MM.1S (cell line): Measurements from ENCODE around the gene ANKHD1.

Source experiments
- DNase-seq: peaks from one replicate; pipeline ENCODE4 v3.0.0-alpha.2; 2015
- H2AFZ ChIP-seq: fragments of 300-600 bp; sonication (generic); 2 replicates; pipeline ENCODE4 v1.6.0; 2016; ENCODE audit warnings: antibody characterized with exemption, low read length
- H3F3A ChIP-seq: fragments of 300-600 bp; sonication (generic); 2 replicates; pipeline ENCODE4 v1.6.1; 2016; ENCODE audit warnings: mild to moderate bottlenecking, antibody characterized with exemption, low read length, moderate library complexity, mixed read lengths; ENCODE audit not compliant: insufficient read depth
- H3K27ac ChIP-seq: fragments of 300-600 bp; sonication (generic); 2 replicates; pipeline ENCODE4 v1.5.1; 2016; ENCODE audit warnings: mild to moderate bottlenecking, low read length
- H3K27me3 ChIP-seq: fragments of 300-600 bp; sonication (generic); replicated peaks from 2 replicates; pipeline ENCODE4 v1.6.0; 2016; ENCODE audit warnings: low read length; ENCODE audit not compliant: insufficient read depth
- H3K36me3 ChIP-seq: fragments of 300-600 bp; sonication (generic); replicated peaks from 2 replicates; pipeline ENCODE4 v1.6.1; 2016; ENCODE audit warnings: mild to moderate bottlenecking, low read length, mixed read lengths; ENCODE audit not compliant: insufficient read depth
- H3K4me1 ChIP-seq: fragments of 300-600 bp; sonication (generic); 2 replicates; pipeline ENCODE4 v1.6.1; 2016; ENCODE audit warnings: low read length, mixed read lengths
- H3K4me2 ChIP-seq: fragments of 300-600 bp; sonication (generic); 2 replicates; pipeline ENCODE4 v1.6.0; 2016; ENCODE audit warnings: low read depth, low read length
- H3K4me3 ChIP-seq: fragments of 300-600 bp; sonication (generic); 2 replicates; pipeline ENCODE4 v1.5.1; 2016; ENCODE audit warnings: low read length, mixed read lengths
- H3K79me2 ChIP-seq: fragments of 300-600 bp; sonication (generic); 2 replicates; pipeline ENCODE4 v1.6.1; 2016; ENCODE audit warnings: mixed run types, low read length, mixed read lengths
- H3K9ac ChIP-seq: fragments of 300-600 bp; sonication (generic); 2 replicates; pipeline ENCODE4 v1.6.1; 2016; ENCODE audit warnings: low read length, mixed read lengths
- H3K9me2 ChIP-seq: fragments of 300-600 bp; sonication (generic); replicated peaks from 2 replicates; pipeline ENCODE4 v1.6.1; 2016; ENCODE audit warnings: mild to moderate bottlenecking, low read length, mixed read lengths; ENCODE audit not compliant: insufficient read depth
- H3K9me3 ChIP-seq: fragments of 300-600 bp; sonication (generic); replicated peaks from 2 replicates; pipeline ENCODE4 v1.6.1; 2016; ENCODE audit warnings: mild to moderate bottlenecking, low read length, mixed read lengths; ENCODE audit not compliant: insufficient read depth
- H4K20me1 ChIP-seq: fragments of 300-600 bp; sonication (generic); 2 replicates; pipeline ENCODE4 v1.6.1; 2016; ENCODE audit warnings: mild to moderate bottlenecking, low read length, moderate library complexity, mixed read lengths; ENCODE audit not compliant: insufficient read depth
- CTCF ChIP-seq: fragments of 300-600 bp; sonication (generic); IDR thresholded peaks from 2 replicates; pipeline ENCODE4 v1.5.1; 2016; ENCODE audit warnings: antibody characterized with exemption, low read length, mixed read lengths
- EZH2 ChIP-seq: fragments of 300-600 bp; sonication (generic); optimal IDR thresholded peaks from 2 replicates; pipeline ENCODE3; 2017; ENCODE audit warnings: low read depth, mild to moderate bottlenecking, antibody characterized with exemption, low read length, mixed read lengths
- EZH2phosphoT487 ChIP-seq: fragments of 300-600 bp; sonication (generic); IDR thresholded peaks from 2 replicates; pipeline ENCODE4 v1.6.1; 2018; ENCODE audit warnings: antibody characterized with exemption, low read length

The ANKHD1 gene

GRCh38 chr5:140587495-140587894 is 185.9 kb downstream of the ANKHD1 start:
- no peak overlapping the region for H2AFZ ChIP-seq
- H3K79me2 ChIP-seq = no peaks in the 10 kb centered on the region
- no peak overlapping the region for H3K27ac ChIP-seq
- TF ChIP-seq EZH2 (no peak), CTCF (no peak), EZH2phosphoT487 (no peak)
- H3K4me1 ChIP-seq = peaks cover 16% of the 10 kb centered on the region
- no peak overlapping the region for H3K4me3 ChIP-seq
- H3K9me3 ChIP-seq = no peaks in the 10 kb centered on the region
- DNase-seq = no peak
- H3F3A ChIP-seq = no peaks in the 10 kb centered on the region
- H4K20me1 ChIP-seq = no peaks in the 10 kb centered on the region
- no peaks in the 10 kb centered on the region for H3K27me3 ChIP-seq
- H3K36me3 ChIP-seq = no peaks in the 10 kb centered on the region
- H3K9me2 ChIP-seq = no peaks in the 10 kb centered on the region
- no peak overlapping the region for H3K9ac ChIP-seq
- H3K4me2 ChIP-seq = no peak overlapping the region

- Histone ChIP-seq H3K27me3 (no peaks in the 10 kb centered on the region), H3K4me2 (peak overlapping the region; percentile 48; the same call in 1 of the 2 replicates), H3K36me3 (no peaks in the 10 kb centered on the region), H3K9ac (no peak overlapping the region), H3K9me3 (no peaks in the 10 kb centered on the region), H3K4me1 (peaks cover 16% of the 10 kb centered on the region), H4K20me1 (no peaks in the 10 kb centered on the region), H3K9me2 (no peaks in the 10 kb centered on the region), H3K27ac (no peak overlapping the region), H3F3A (no peaks in the 10 kb centered on the region), H3K79me2 (no peaks in the 10 kb centered on the region), H2AFZ (no peak overlapping the region), H3K4me3 (no peak overlapping the region)
- no peak for TF ChIP-seq CTCF
- no peak for TF ChIP-seq EZH2
- no peak for TF ChIP-seq EZH2phosphoT487
- DNase-seq = no peak
Observed at GRCh38 chr5:140588311-140589070, 186.9 kb downstream of the ANKHD1 start.
